GM12892 (cell line): ENCODE measurements around the gene MDFIC.

Experiments used
- POLR2A ChIP-seq: IDR thresholded peaks from 2 replicates; pipeline ENCODE4 v1.6.1; 2011; ENCODE audit warnings: low read depth, low read length, control low read depth
- POLR2AphosphoS5 ChIP-seq: IDR thresholded peaks from 2 replicates; pipeline ENCODE4 v1.6.1; 2011; ENCODE audit warnings: low read depth, low read length, control low read depth
- TAF1 ChIP-seq: IDR thresholded peaks from 2 replicates; pipeline ENCODE4 v1.6.1; 2011; ENCODE audit warnings: low read depth, mild to moderate bottlenecking, control low read depth, low read length, borderline replicate concordance

GRCh38 chr7:114981323-114981722 is 59.4 kb downstream of the MDFIC start:
- TF ChIP-seq POLR2A (no peak), TAF1 (no peak), POLR2AphosphoS5 (no peak)
